ENCODE measurements around the gene CD9.

CD9 gene

DNA sequence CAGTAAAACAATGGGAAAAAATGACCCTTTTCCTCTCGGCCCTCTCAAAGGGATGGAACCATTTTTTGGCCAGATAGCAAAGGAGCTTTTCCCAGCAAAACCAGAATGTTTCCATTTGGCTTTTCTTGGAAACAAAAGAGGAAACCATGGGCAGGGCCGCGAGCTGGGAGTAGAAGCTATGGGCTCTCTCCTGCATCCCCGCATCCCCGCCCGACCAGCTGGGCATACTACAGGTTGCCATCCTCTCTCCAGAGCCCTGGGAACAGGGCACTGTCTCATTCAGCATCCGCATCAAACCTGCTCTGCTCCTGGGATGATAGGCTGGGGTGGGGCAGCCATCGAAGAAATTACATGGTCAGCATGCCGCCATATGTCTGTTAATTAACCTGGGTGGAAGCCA lies 20.9 kb downstream of the CD9 start:
- no peak for DNase-seq (ENCODE audit: low read depth)

DNA sequence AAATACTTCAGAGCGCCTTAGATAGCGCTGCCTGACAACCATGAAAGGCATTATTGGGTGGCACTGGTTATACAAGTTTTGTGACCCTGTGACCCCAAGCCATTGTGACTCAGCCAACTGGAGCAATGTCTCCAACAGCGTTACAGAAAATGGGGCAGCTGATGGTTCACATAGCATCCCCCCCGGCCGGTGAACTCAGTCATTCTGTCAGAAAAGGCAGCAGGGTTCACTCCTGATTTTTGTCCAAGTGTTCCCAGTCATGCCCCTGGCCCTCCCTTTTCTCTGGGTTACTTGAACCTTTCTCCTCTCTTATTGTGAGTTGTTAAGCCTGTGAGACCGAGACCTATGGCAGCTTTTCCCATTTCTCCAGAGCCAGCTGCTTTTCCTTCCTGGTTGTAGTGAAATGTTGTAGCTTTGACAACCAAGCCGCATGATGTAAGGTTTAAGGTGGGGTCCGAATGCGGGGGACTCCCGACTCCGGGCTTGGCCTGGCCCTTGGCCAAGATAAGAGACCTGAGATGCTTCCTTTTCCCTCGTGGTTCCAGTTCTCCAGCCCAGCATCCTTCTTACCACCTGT lies 22.0 kb downstream of the CD9 start:
- DNase-seq (ENCODE audit: low read depth) = no peak

- DNase-seq (ENCODE audit: low read depth) = no peak
Measured at GRCh38 chr12:6223545-6223944, 23.3 kb downstream of the CD9 start.

DNA sequence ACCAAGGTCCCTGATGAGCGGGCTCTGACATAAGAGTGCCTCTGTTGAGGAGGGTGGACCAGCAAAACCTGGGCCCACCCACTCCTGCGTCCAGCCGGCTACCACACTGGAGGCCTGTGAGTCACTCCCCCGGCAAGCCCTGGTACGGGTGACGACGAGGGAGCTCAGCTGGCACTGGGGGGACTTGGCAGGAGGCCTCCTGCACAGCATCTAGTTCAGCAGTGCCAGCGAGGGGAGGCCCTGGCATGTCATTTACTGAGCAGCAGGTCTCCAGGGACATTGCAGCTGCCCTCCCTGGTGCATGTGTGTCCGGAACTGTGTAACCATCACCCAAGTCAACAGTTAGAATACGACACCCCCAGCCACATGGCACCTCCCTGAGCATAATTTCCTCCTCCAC lies 24.4 kb downstream of the CD9 start:
- DNase-seq (ENCODE audit: low read depth) = no peak

DNA sequence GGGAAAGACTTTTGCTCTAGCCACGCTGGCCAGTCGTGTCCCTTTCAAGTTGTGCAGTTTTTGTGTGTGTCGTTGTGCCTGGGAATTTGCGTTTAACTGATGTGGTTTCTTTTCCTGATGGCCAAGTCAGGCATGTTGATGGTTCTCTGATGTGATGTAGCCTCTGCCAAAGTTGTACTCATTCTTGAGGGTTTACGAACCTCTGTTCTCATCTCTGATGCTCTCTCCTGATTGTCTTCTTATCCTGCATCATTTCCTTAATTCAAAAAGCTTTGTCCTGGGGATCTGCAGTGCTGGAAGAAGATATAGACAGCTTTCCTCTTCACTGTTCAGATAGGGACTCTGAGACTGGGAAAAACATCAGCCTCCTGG lies 25.4 kb downstream of the CD9 start:
- no peak for DNase-seq (ENCODE audit: low read depth)

DNA sequence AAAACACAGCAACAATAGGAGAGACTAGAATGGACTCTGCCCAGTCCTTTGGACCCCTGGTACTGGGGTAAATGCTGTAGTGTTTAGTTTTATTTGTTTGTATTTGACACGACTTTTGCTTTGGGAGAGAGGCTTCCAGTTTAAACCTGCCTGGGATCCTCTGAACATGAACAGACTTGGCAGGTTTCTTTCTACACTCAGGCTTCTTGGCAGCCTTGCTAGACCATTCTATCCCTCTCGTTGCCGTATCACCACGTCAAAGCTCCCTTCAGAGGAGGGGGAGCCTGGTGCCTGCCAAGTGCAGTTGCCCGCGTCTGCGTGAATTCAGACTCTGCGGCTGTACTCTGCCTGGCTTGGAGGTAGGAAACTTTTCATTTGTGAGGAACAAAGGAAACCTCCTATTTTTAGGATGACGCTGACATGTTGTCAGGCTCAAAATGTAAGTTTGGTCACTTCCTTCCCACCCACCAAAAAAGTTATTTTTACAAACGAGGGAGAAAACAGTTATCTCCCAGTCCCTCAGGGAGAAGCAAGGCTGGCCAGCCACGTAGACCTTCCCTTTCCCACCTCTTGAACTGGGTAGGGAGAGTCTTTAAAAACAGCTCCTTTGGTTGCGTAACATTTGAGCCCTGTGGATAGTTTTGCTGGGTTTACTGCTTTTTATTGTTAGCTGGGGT lies 25.9 kb downstream of the CD9 start:
- DNase-seq (ENCODE audit: low read depth) = no peak

DNA sequence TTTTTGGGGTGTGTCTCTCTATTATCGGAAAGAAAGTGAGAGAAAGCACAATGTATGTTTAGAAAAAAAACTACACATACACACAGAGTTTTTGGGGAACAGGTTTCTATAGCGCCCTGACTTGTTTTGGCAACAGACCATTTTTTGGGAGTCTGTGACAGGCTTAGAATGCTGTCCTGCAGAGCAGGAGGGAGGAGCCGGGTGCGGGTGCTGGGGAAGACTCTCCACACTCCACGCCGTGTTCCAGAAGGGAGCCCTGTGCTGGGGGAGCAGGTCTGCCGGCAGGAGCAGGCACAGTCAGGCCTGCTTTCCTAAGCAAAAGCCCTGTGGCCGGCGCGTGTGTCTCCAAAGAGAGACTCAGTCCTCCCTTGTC lies 26.5 kb downstream of the CD9 start:
- DNase-seq (ENCODE audit: low read depth) = no peak

DNA sequence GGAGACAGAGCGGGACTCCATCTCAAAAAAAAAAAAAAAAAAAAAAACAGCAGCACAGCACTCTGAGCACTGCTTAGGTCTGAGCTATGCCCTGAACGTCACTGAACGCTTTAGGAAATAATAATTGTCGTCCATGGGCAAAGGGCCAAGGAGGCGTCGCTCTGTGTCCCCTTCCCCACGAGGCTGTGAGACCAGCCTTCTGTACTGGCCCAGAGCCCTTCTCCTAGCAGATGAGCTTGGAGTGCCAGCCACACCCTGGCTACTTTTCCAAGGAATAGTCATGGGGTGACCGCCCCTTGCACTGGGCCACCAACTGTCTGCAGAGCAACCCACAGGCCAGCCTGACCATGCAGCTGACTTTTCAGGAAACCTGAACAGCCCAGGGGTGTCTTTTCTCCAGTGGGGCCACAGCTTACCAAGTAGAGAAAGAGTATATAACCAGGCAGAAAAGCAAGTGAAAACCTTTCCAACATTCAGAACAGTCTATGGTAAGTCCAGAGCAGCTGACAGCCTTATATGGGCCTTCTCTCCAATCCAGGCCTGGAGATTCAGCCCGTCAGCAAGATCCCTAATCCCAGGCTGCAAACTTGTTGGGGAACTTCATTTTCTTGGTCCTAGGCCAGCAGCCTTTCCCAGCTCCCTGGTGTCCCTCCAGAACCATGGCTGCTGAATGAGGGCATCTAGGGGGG lies 28.5 kb downstream of the CD9 start:
- DNase-seq (ENCODE audit: low read depth) = no peak

GRCh38 chr12:6229224-6230218 lies 29.3 kb downstream of the CD9 start:
- DNase-seq (ENCODE audit: low read depth) = no peak

DNA sequence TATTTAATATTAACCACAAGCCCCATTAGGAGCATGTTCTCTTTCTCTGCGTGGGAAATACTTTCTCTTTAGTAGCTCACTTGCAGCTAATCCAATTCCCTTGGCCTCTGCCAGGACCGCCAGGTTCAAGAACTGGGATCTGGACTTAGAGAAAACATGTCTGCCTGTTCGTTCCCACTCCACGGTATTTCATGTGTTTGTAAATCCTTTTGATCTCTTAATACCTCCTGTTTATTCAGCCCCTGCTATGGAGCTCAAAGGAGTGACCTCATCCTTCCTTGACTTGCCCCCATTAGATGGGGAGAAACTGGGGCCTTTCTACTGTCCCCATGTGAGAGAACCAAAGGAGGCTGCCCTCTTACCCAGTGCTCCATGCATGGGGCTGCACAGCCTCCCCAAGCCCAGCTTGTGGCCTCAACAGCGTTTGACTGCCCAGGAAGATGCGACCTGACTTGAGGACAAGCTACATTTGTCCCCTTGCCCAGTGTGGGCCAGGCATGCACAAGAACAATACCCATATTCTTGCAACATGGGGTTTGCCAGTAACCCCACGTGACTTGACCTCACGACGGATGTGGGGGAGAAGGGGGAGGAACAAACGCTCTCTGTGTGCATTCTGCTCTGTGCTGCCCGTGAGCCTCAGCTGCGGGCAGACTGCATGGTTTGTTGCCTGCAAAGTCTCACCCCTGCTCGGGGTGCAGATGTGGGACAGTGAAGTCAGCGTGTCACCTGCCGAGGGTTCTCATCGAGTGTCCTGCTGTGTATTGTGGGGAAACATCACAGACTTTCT lies 30.3 kb downstream of the CD9 start:
- DNase-seq (ENCODE audit: low read depth) = peak; percentile 55

DNA sequence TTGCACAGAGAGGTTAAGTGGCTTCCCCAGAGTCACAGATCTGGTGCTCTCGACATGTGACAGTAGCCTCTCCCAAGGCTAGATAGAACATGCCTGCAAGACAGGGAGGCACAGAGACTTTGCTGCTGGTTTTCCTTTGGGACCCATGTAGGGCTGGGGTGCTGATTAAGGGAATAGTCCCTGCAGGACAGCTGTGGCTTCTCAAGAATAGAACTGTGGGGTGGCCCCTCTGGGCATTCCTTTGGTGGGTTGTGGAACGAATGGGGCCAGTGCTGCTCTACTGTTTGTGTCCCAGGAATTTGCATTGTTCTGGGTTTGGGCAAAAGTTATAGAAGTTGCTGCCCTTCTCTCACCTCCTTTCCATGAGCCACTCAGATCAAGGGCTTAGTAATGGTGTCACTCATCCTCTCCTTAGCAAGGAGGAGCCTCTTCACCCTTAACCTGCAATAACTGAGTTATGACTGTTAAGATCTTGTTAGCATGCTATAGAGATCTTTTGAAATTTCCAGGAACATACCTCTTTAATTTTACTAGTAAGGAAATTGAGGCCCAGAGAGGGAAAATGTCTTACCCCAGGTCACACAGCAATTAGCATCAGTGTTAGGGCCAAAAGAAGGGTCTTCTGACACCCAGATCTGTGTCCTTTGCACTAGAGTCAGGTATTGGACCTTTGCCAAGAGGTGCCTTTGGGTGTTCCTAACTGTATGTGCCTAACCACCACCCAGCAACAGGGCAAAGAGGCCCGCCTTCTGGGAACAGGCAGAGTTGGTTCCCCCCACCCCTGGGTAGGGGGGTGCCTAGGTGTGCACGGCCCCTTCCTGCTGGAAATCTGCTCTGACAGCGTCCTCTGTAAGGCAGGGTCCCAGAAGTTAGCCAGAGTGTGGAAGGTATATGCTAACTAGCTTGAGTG lies 31.4 kb downstream of the CD9 start:
- no peak for DNase-seq (ENCODE audit: low read depth)

GRCh38 chr12:6233121-6233971 lies 33.1 kb downstream of the CD9 start:
- DNase-seq (ENCODE audit: low read depth) = no peak

GRCh38 chr12:6234214-6234613 lies 34.0 kb downstream of the CD9 start:
- DNase-seq (ENCODE audit: low read depth) = no peak

DNA sequence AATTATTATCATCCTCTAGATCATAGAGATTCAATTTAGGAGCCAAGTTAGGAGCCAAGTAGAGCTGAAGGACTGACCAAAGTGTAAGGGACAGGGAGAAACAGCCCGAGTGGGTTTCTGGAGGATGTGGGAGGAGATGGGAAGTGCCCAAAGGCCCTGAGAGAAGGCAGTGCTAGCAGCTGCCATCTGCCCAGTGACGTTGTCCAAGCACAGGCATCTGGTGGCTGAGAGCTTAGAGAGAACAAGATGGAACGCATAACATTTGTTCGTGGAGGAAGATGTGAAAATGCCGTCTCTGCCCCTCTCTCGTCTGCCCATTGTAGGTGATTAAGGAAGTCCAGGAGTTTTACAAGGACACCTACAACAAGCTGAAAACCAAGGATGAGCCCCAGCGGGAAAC lies 34.7 kb downstream of the CD9 start:
- DNase-seq (ENCODE audit: low read depth) = no peak

DNA sequence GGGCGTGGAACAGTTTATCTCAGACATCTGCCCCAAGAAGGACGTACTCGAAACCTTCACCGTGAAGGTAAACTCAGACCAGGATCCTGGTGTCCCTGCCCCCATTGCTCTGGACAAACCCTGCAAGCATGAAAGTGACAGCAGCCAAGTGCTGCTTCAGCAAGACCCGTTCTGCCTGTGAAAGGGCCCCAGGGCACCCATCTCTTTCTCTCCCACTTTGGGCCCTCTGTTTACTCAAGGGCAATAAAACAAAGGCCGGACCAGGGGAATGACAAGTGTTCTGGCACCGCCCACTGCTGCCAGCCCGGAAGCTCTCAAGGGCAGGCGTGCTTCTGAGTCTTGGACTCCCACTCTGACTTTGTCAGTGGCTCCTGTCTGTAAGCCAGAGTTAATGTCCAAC lies 35.3 kb downstream of the CD9 start:
- no peak for DNase-seq (ENCODE audit: low read depth)

- DNase-seq (ENCODE audit: low read depth) = no peak
Measured at GRCh38 chr12:6235906-6236640, 35.9 kb downstream of the CD9 start.

DNA sequence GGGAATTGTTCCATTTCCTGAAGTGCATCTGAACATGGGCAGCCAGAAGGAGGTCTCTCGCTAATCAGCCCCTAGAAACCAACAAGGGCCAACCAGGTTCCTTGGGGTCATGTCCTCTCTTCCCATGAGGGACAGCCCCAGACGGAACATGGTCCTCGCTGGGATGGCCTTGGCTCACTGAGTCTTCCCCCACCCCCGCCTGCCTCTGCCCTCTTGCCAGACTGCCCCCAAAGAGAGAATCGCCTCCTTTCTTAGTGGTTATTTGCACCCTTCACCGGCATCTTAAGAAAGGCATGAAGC lies 36.4 kb downstream of the CD9 start:
- DNase-seq (ENCODE audit: low read depth) = no peak

DNA sequence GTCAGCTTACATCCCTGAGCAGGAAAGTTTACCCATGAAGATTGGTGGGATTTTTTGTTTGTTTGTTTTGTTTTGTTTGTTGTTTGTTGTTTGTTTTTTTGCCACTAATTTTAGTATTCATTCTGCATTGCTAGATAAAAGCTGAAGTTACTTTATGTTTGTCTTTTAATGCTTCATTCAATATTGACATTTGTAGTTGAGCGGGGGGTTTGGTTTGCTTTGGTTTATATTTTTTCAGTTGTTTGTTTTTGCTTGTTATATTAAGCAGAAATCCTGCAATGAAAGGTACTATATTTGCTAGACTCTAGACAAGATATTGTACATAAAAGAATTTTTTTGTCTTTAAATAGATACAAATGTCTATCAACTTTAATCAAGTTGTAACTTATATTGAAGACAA lies 37.6 kb downstream of the CD9 start:
- DNase-seq (ENCODE audit: low read depth) = no peak

- no peak for DNase-seq (ENCODE audit: low read depth)
Measured at GRCh38 chr12:6238875-6239274, 38.7 kb downstream of the CD9 start.
